Epithelial cell of esophagus (primary cell): ENCODE measurements around the gene CPA4.

ENCODE experiments used
- DNase-seq: peaks from one replicate; pipeline ENCODE4 v3.0.0; 2010; ENCODE audit warnings: low read depth
- H3K4me3 ChIP-seq: 2 replicates; pipeline ENCODE4 v1.5.1; 2011; ENCODE audit warnings: mild to moderate bottlenecking, low read length, control low read depth
- TF ChIP-seq, protein P1 (sequence below): IDR thresholded peaks from 2 replicates; pipeline ENCODE4 v1.5.1; 2011; ENCODE audit warnings: low read depth, mild to moderate bottlenecking, low read length, control low read depth, inconsistent platforms; ENCODE audit not compliant: insufficient read depth; ENCODE audit errors: missing control alignments

The CPA4 gene

DNA sequence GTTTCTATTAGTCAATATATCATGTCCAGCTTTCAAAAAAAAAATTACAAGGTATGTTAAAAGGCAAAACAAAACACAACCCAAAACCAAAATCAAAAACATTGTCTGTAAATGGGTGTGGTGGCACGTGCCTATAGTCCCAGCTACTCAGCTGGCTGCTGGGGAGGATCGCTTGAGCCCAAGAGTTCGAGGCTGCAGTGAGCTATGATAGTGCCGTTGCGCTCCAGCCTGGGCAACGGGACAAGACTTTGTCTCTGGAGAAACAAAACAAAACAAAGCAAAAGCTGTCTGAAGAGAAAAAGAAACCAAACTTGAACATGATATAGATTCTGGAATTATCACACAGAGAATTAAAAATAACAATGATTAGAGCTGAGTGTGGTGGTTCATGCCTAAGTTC lies 41.3 kb downstream of the CPA4 start:
- TF ChIP-seq, protein P1, sequence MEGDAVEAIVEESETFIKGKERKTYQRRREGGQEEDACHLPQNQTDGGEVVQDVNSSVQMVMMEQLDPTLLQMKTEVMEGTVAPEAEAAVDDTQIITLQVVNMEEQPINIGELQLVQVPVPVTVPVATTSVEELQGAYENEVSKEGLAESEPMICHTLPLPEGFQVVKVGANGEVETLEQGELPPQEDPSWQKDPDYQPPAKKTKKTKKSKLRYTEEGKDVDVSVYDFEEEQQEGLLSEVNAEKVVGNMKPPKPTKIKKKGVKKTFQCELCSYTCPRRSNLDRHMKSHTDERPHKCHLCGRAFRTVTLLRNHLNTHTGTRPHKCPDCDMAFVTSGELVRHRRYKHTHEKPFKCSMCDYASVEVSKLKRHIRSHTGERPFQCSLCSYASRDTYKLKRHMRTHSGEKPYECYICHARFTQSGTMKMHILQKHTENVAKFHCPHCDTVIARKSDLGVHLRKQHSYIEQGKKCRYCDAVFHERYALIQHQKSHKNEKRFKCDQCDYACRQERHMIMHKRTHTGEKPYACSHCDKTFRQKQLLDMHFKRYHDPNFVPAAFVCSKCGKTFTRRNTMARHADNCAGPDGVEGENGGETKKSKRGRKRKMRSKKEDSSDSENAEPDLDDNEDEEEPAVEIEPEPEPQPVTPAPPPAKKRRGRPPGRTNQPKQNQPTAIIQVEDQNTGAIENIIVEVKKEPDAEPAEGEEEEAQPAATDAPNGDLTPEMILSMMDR, result no peak
- no peak for DNase-seq
- no peak overlapping the region for H3K4me3 ChIP-seq

DNA sequence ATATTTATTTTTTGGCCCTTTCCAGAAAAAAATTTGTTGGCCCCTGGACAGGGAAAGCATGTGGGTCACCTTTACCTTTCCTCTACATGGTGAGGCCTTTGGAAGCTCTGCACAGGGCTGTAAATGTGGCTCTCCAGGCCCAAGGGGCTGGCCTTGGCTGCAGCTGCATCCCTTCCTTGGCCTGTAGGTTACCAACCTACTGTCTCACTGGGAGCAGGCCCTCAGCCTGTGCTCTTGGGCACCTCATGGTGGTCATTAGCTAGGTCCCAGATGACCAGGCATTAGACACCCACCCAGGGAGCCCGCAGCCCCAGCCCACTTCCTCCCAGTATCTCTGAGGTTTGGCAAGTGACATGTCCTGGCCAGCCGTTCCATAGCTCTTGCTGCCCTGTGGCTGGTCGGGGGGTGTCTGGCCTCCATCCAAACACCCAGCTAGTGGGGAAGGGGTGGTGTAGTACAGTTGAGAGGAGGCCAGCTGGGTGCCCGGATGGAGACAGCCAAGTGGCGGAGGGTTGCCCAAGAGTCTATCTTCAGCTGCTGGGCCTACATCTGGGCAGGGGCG lies 44.5 kb downstream of the CPA4 start:
- TF ChIP-seq, protein P1, result no peak
- no peak for DNase-seq
- H3K4me3 ChIP-seq, result no peak overlapping the region

DNA sequence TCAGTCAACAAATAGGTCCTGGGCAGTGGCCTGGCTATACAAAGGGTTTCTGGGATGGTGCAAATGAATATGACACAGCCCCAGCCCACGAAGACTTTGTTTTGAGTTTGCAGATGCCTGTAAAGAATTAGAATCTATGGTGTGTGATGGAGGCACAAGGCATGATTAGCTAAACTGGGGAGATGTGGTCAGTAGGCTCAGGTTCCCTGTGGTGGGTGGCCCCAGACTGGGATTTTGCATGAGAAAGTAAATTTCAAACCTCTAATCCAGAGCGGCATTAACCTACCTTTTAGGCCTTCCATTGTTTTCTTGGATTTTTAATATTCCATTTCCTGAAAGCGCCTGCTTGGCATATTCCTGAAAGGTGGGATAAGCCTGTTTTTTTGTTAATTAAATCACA lies 45.3 kb downstream of the CPA4 start:
- no peak for DNase-seq
- TF ChIP-seq, protein P1, result no peak
- no peak overlapping the region for H3K4me3 ChIP-seq

DNA sequence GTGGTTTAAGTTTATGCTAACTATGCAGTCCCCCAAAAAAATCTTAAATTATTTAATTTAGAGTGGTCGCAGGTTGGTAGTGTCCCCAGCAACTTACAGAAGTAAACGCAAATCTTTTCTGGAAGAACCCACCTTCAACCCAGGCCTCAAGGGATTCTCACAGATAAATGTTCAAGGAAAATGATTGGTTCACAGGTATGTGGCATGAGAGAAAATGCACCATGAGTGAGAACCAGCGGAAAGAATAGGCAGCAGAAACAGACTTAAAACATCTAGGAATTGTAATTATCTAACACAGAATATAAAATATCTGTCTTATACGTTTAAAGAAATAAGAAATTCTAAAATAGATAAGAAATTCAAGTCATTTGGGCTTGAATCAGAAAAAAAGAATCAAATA lies 48.9 kb downstream of the CPA4 start:
- H3K4me3 ChIP-seq, result no peak overlapping the region
- DNase-seq, result no peak
- TF ChIP-seq, protein P1, result no peak

DNA sequence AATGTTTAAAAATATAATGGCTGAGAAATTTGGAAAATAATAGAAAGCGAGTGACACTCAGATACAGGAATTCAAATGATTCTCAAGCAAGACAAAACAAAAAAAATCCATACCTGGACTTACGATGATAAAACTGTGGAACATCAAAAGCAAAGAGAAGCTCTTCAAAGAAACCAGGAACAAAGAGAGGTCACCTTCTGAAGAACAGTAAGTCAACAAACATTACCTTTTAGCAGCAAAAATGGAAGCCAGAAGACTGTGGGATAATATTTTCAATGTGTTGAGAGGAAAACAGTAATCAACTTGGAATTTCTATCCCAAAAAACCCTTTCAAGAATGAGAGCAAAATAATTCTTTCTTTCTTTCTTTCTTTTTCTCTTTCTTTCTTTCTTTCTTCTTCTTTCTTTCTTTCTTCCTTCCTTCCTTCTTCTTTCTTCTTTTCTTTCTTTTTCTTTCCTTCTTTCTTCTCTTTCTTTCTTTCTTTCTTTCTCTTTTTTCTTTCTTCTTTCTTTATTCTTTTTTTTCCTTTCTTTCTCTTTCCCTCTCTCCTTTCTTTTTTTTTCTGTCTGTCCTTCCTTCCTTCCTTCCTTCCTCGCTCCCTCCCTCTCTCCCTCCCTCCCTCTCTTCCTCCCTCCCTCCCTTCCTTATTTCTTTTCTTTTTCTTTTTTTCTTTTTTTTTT lies 49.9 kb downstream of the CPA4 start:
- no peak overlapping the region for H3K4me3 ChIP-seq
- DNase-seq, result no peak
- TF ChIP-seq, protein P1, result no peak

DNA sequence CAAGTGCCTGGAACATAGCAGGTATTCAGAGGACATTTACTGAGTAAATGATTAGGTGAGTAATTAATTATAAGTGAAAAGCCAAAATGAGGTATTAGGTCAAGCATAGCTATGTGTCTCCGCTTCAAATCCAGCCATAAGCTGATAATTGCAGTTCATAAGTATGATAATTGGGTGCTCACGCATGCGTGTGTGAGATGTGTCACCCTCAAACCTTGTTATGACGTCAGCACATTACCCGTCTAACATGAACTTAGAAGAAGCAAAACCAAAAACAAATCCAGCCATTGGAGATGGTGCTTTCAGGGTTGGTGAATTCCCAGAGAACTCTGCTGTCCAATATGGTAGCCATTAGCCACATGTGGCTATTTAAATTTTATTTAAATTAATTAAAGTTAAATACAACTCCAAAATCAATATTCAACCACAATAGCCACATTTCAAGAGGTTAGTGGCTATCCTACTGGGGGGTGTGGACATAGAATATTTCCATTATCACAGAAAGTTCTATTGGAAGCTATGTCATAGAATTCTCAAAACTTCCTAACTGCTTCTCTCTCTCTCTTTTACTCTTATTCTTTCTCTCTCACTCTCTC lies 51.4 kb downstream of the CPA4 start, which contains the start of gene CPA5:
Gene CPA5, plus strand, starts transcription at position 546 of the 596 bp plus-strand sequence. CDS start 1,670 bp downstream, outside the sequence.
- no peak within 1 kb of the TSS for H3K4me3 ChIP-seq
- TF ChIP-seq, protein P1, result no peak
- DNase-seq, result no peak
